ENCODE measurements around the gene BRCA1.
A peak's percentile ranks its signal among the peaks of the same experiment; 100 is the strongest.
"Not testable (repeated sequence)": the region's sequence is repeated elsewhere in the genome, so short reads cannot be mapped to it uniquely, and the experiment has no call there.

Gene BRCA1

GRCh38 chr17:43068570-43069367 lies 56.4 kb downstream of the BRCA1 start:
- DNase-seq (ENCODE audit: low spot score) = no peak

- DNase-seq (ENCODE audit: low spot score) = no peak
Observed at GRCh38 chr17:43062984-43063638, 62.1 kb downstream of the BRCA1 start.

- no peak for DNase-seq (ENCODE audit: low spot score)
Observed at GRCh38 chr17:43056051-43056450, 69.1 kb downstream of the BRCA1 start.

DNA sequence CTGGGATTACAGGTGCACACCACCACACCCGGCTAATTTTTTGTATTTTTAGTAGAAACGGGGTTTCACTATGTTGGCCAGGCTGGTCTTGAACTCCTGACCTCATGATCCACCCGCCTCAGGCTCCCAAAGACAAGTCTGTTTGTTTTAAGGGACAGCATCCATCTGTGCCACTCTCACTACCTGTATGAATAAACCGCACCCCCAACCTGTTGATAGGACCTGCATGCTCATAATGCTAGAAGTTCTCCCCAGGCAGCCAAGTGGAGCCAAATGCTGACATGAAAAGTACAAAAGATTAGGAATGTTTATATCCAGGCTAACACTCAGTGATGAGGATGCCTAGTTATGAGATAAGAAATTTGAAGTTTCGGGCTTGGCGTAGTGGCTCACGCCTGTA lies 72.2 kb downstream of the BRCA1 start:
- DNase-seq (ENCODE audit: low spot score) = not testable (repeated sequence)

DNA sequence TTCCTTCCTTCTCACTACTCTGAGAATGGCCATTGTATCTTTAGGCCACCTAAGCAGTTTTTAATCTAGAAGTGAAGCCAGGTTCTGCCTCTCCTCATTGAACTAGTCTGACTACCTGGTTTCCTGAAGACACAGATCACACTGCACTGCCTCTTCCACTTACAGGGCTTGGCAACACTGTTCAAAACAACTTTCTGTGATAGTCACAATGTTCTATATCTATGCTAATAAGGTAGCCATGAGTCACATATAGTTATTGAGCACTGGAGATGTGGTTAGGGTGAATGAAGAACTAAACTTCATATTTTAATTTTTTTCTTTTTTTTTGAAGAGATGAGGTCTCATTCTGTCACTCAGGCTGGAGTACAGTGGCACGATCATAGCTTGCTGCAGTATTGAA lies 73.2 kb downstream of the BRCA1 start:
- no peak for DNase-seq (ENCODE audit: low spot score)

DNA sequence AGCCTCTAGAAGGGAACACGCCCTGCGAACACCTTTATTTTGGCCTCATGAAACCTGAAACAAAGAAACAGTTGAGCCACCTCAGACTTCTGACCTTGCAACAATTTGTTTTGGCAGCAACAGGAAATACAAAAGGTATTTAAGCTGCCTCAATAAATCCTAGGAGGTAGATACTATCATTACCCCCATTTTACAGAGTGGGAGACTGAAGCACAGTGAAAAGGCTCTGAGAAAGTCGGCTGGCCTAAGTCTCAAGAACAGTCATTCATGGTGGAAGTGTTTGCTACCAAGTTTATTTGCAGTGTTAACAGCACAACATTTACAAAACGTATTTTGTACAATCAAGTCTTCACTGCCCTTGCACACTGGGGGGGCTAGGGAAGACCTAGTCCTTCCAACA lies 81.1 kb downstream of the BRCA1 start:
- no peak for DNase-seq (ENCODE audit: low spot score)

GRCh38 chr17:43043307-43043706 lies 81.9 kb downstream of the BRCA1 start:
- DNase-seq (ENCODE audit: low spot score) = peak; percentile 34

- peak; percentile 19 for DNase-seq (ENCODE audit: low spot score)
Observed at GRCh38 chr17:43042025-43042628, 83.0 kb downstream of the BRCA1 start.

GRCh38 chr17:43040655-43041054 lies 84.5 kb downstream of the BRCA1 start:
- no peak for DNase-seq (ENCODE audit: low spot score)

GRCh38 chr17:43039646-43040045 lies 85.5 kb downstream of the BRCA1 start:
- DNase-seq (ENCODE audit: low spot score) = no peak

DNA sequence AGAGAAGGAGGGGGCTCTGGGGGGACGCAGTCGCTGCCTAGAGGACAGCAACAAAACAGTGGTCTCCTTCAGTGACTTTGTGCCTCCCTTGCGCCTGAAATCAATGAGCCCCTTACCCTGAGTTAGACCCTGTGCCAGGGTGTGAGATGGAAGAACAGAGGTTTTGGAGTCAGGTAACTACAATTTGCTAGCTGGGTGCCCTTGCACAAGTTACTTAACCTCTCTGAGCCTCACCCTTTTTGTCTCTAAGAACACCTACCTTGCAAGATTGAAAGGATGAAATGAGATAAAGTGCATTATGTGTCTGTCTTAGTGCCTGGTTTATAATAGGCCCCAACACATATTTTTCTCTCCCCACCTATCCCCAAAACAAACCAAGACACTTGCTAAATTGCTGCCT lies 90.3 kb downstream of the BRCA1 start:
- no peak for DNase-seq (ENCODE audit: low spot score)

GRCh38 chr17:43033948-43034881 lies 90.9 kb downstream of the BRCA1 start:
- no peak for DNase-seq (ENCODE audit: low spot score)

- DNase-seq (ENCODE audit: low spot score) = no peak
Observed at GRCh38 chr17:43031666-43032065, 93.5 kb downstream of the BRCA1 start.

DNA sequence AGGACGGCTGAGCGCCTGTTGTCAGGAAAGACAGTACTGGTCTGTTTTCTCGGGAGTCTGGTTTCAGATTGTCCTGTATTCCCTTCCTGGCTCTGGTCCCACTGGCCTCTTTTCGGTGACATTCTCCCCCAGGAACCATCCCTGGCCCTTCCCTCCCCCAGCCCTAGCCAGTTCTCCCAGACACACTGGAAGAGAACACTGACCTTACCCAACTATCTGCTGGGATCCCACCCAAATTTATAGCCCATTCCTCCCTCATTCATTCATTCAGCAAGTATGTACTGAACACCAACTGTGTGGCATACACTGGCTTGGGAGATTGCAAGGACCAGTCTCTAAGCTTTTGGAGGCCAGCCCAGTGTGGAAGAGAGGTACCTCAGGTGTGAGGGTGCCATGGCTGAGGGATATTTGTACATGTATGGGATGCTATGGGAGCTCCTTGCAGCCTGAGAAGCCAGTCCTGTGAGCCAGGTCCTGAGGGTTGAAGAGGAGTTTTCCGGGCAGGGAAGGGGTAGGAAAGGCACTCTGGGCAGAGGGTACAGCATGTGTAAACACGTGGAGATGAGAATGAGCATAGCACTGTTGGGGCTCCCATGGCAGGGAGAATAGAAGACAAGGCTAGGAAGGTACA lies 94.9 kb downstream of the BRCA1 start:
- no peak for DNase-seq (ENCODE audit: low spot score)

GRCh38 chr17:43028221-43028861 lies 96.8 kb downstream of the BRCA1 start:
- no peak for DNase-seq (ENCODE audit: low spot score)

DNA sequence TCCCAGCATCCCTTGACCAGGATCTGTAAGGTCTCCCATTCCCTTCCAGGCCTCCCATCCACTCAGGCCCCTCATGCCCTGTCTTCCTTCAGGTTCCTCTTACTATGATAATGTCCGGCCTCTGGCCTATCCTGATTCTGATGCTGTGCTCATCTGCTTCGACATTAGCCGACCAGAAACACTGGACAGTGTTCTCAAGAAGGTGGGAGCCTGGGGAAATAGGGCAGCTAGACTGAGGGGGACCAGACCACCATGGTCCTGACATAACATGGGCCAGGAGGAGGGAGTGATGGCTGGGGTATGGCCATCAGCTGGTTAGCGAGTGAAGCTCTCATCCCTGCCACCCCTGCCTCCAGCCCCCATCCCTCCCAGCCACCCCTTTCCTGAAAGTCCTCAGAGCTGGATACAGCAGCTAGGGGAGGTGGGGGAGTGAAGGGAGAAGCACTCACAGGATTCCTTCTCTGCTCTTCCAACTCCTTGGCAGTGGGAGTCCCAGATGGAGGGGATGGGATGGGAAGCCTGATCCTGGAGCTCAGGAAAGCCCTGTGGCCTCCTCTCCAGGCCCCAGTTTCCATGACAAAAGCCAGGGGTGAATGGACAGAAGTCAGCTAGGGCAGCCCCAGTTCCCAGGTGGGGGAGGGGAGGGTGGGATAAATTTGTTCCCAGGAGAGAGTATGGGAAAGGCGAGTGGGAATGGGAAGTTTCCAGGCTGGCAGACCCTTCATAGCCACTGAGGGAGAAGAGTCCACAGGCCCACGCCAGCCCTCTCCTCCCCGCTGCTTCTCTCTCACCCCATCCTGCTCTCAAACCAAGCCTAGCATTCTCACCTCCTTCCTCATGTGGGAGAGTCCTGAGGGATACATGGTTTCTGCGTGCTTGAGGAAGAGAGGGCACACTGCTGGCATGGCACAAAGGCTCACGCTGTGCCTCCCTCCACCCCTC lies 97.8 kb downstream of the BRCA1 start:
- no peak for DNase-seq (ENCODE audit: low spot score)

DNA sequence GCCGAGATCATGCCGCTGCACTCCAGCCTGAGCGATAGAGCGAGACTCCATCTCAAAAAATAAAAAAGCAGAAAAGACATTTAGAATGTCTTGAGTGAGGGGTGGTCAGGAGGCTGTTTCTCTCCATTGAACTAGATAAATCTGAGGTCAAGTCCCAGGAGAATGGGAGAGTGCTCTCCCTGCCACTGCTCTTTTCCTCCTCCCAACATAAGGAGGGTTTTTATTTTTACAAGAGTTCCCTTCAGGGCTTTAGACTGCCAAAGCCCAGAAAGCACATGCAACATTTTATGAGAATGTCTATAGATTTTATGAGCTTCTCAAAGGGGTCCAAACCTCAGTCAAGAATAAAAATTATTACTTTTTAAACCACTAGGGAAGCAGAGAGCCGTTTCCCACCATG lies 98.6 kb downstream of the BRCA1 start:
- no peak for DNase-seq (ENCODE audit: low spot score)

DNA sequence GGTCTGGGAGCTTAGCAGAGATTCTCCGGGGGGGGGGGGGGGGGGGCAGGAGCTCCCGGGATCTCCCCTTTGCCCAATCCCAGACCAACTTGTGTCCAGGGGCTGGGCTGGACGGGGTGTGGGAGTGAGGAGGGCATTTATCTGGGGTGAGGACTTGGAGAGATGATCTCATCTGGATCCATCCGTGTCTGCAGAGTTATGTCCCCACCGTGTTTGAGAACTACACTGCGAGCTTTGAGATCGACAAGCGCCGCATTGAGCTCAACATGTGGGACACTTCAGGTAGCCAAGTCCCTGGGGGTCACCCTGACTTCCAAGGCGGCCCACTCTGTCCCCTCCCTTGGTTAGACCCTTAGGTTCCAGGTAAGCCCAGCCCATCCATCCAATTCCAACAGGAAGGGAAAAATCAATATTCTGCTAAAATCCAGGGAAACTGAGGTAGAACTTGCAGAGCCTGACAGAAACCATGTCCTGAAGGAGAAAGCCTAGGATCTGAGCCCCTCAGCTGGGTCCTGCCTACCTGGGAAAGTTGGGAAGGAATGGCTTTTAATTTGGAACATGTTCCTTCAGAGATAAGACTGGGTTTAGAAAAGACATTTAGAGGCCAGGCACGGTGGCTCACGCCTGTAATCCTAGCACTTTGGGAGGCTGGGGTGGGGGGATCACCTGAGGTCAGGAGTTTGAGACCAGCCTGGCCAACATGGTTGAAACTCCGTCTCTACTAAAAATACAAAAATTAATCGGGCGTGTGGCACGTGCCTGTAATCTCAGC lies 99.2 kb downstream of the BRCA1 start:
- DNase-seq (ENCODE audit: low spot score) = no peak

- no peak for DNase-seq (ENCODE audit: low spot score)
Observed at GRCh38 chr17:43025290-43025657, 99.9 kb downstream of the BRCA1 start.
